Sigmoid colon (tissue), 7 donors: ENCODE measurements around the gene REPS1. TPM values are rescaled to one million over a fixed set of nuclear protein-coding genes. Genes with fewer than 3 reads are reported as not detected.

Source experiments
- DNase-seq: peaks from one replicate; pipeline ENCODE4 v3.0.0-alpha.2; 2019
- H3K27ac ChIP-seq, 4 donors: fragments of 200-600 bp; sonication (generic); one replicate each; pipeline ENCODE4 v1.5.1; 2016 to 2019; ENCODE audit warnings: mild to moderate bottlenecking in 1 of 4
- H3K27me3 ChIP-seq, 3 donors: fragments of 200-600 bp; sonication (generic); one replicate each; pipeline ENCODE4 v1.5.1; 2019; ENCODE audit warnings: mild to moderate bottlenecking in 1 of 3
- H3K36me3 ChIP-seq, 4 donors: fragments of 200-600 bp; sonication (generic); one replicate each; pipeline ENCODE4 v1.5.1; 2016 to 2019
- H3K4me1 ChIP-seq, 4 donors: fragments of 200-600 bp; sonication (generic); one replicate each; pipeline ENCODE4 v1.5.1; 2017 to 2019
- H3K4me3 ChIP-seq, 4 donors: fragments of 200-600 bp; sonication (generic); one replicate each; pipeline ENCODE4 v1.5.1; 2017 to 2019; ENCODE audit warnings: mild to moderate bottlenecking in 2 of 4, moderate library complexity in 1 of 4
- H3K9me3 ChIP-seq, 4 donors: fragments of 200-600 bp in 3 of 4; sonication (generic) in 3 of 4; one replicate each; pipeline versions ENCODE4 v1.5.1 to v1.6.1; 2013 to 2019
- CTCF ChIP-seq, 4 experiments: fragments of 450-650 bp in 3 of 4; fragments of 200-600 bp in 1 of 4; IDR thresholded peaks; one replicate each; pipeline ENCODE4 v1.5.1; 2016 to 2019; ENCODE audit warnings: antibody characterized with exemption in 4 of 4, mild to moderate bottlenecking in 3 of 4, moderate library complexity in 2 of 4
- EP300 ChIP-seq, 4 donors: sonication (generic); formaldehyde crosslinking; IDR thresholded peaks; one replicate each; pipeline ENCODE4 v1.6.1; 2017; ENCODE audit warnings: antibody characterized with exemption in 4 of 4
- POLR2A ChIP-seq, 2 donors: fragments of 450-650 bp; IDR thresholded peaks; one replicate each; pipeline ENCODE4 v1.6.1; 2016; ENCODE audit warnings: antibody characterized with exemption in 2 of 2, mild to moderate bottlenecking in 2 of 2, moderate library complexity in 2 of 2
- POLR2AphosphoS5 ChIP-seq, 4 donors: sonication (generic); formaldehyde crosslinking; IDR thresholded peaks; one replicate each; pipeline ENCODE4 v1.6.1; 2017; ENCODE audit warnings: antibody characterized with exemption in 4 of 4
- WGBS, 2 donors: extraction: QIAGEN DNeasy Blood & Tissue Kit; methylation state at CpG; one replicate each; pipeline ENCODE4 v1.1.7; 2013; 5-methylcytosine and 5-hydroxymethylcytosine counted together
- intact Hi-C: fragments of 100-400 bp; cut with DNase I; formaldehyde crosslinking; loops from one replicate; pipeline ENCODE4 v1.15.1; 2023
- polyA plus RNA-seq, 3 donors: library from polyadenylated mRNA; stranded (reverse); fragments of 200-250 nt; gene quantifications; one replicate each; pipeline ENCODE4 v1.2.3, GENCODE V29; 2013
- total RNA-seq, 4 donors: library from RNA; depleted of rRNA; stranded (reverse); fragments of >200 nt; gene quantifications; one replicate each; pipeline ENCODE4 v1.1.0, GENCODE V29; 2016
- donor health status: healthy with polysubstance abuse.
- donor health status: Bipolar disorder and iron deficiency.
- donor health status: healthy.

REPS1 gene
- total RNA-seq (10 to 100 TPM; 26.3 to 53.7 (median 27.9) TPM), polyA plus RNA-seq (10 to 100 TPM; 12.6 to 22.6 (median 13.9) TPM)

GRCh38 chr6:138987643-138988468 lies at the start of gene REPS1:
Gene REPS1, minus strand, starts transcription at chr6:138988253. Its CDS starts 571 bp downstream, at chr6:138987682.
- H3K27ac ChIP-seq = peak within 1 kb of the TSS; percentile 88 to 91 (median 88)
- H3K4me1 ChIP-seq = peaks cover 0 to 44% (median 34%) of the 10 kb centered on the region in 4 donors
- DNase-seq = peak; percentile 96
- peak within 1 kb of the TSS; percentile 88 to 98 (median 94) for H3K4me3 ChIP-seq
- H3K36me3 ChIP-seq = no peaks in the 10 kb centered on the region
- no peaks in the 10 kb centered on the region for H3K9me3 ChIP-seq
- peak; percentile 70 to 88 (median 86) for TF ChIP-seq POLR2AphosphoS5 (IDR thresholded peaks at IDR 0.05)
- TF ChIP-seq CTCF (IDR thresholded peaks at IDR 0.05) = peak; percentile 73 to 98 (median 92)
- no peak for TF ChIP-seq EP300 (IDR thresholded peaks at IDR 0.05)
- peak; percentile 50 to 70 for TF ChIP-seq POLR2A (IDR thresholded peaks at IDR 0.05)
- H3K27me3 ChIP-seq = no peaks in the 10 kb centered on the region
- 0% methylated on average over 105 of the region's 105 CpGs for whole genome bisulfite sequencing, 2 donors
- intact Hi-C loops = loop anchor here (1.0 to 10.0 kb wide), 5 partner anchors 41 to 583 kb away; partner anchors contain the start of genes ABRACL and HEBP2

- no peak for DNase-seq
- Histone ChIP-seq H3K27me3 (no peaks in the 10 kb centered on the region), H3K4me3 (no peak overlapping the region), H3K4me1 (no peaks in the 10 kb centered on the region), H3K9me3 (no peaks in the 10 kb centered on the region), H3K27ac (no peak overlapping the region), H3K36me3 (peaks cover 0 to 16% (median 6%) of the 10 kb centered on the region in 4 donors)
- intact Hi-C loops = no loop called here
- WGBS, 2 donors = 93 to 95% methylated on average over 5 of the region's 5 CpGs
- TF ChIP-seq POLR2A (IDR thresholded peaks at IDR 0.05) (no peak), CTCF (IDR thresholded peaks at IDR 0.05) (no peak), POLR2AphosphoS5 (IDR thresholded peaks at IDR 0.05) (no peak), EP300 (IDR thresholded peaks at IDR 0.05) (no peak)
These were observed 49.4 kb upstream of the REPS1 start for GRCh38 chr6:139037490-139037889.

GRCh38 chr6:139030228-139030963 lies 42.3 kb upstream of the REPS1 start:
- no peaks in the 10 kb centered on the region for H3K9me3 ChIP-seq
- peak overlapping the region in 3 of 4 donors; percentile 74 to 96 (median 86) for H3K4me3 ChIP-seq
- DNase-seq = no peak
- H3K36me3 ChIP-seq = peaks cover 0 to 4% (median 0%) of the 10 kb centered on the region in 4 donors
- no peak for TF ChIP-seq EP300 (IDR thresholded peaks at IDR 0.05)
- TF ChIP-seq CTCF (IDR thresholded peaks at IDR 0.05) = no peak
- no peak for TF ChIP-seq POLR2AphosphoS5 (IDR thresholded peaks at IDR 0.05)
- TF ChIP-seq POLR2A (IDR thresholded peaks at IDR 0.05) = no peak
- 45 to 71% methylated on average over 9 of the region's 9 CpGs for WGBS, 2 donors
- no peaks in the 10 kb centered on the region for H3K27me3 ChIP-seq
- intact Hi-C loops = no loop called here
- peak overlapping the region in 3 of 4 donors; percentile 86 to 92 (median 86) for H3K27ac ChIP-seq
- peaks cover 0 to 20% (median 8%) of the 10 kb centered on the region in 4 donors for H3K4me1 ChIP-seq

- intact Hi-C loops = loop anchor here (2.0 kb wide), 2 partner anchors 41 to 105 kb away; partner anchors contain the start of genes HECA and REPS1
- Histone ChIP-seq H3K27me3 (no peaks in the 10 kb centered on the region), H3K4me3 (peak overlapping the region; percentile 74 to 96 (median 88)), H3K27ac (peak overlapping the region; percentile 77 to 92 (median 86)), H3K4me1 (peaks cover 0 to 20% (median 8%) of the 10 kb centered on the region in 4 donors), H3K36me3 (peaks cover 0 to 4% (median 0%) of the 10 kb centered on the region in 4 donors), H3K9me3 (no peaks in the 10 kb centered on the region)
- WGBS, 2 donors = 4 to 5% methylated on average over 44 of the region's 44 CpGs
- peak in 3 of 4 donors; percentile 19 to 30 (median 27) for TF ChIP-seq POLR2AphosphoS5 (IDR thresholded peaks at IDR 0.05)
- no peak for TF ChIP-seq POLR2A (IDR thresholded peaks at IDR 0.05)
- DNase-seq = peak; percentile 83
These were observed 41.6 kb upstream of the REPS1 start for GRCh38 chr6:139029470-139030227.
